ENCODE results near the gene ZNF318.
"Not testable (repeated sequence)": the region's sequence is repeated elsewhere in the genome, so short reads cannot be mapped to it uniquely, and the experiment has no call there.

GRCh38 chr6:43351951-43352350 is 17.5 kb downstream of the ZNF318 start:
- TF ChIP-seq CTCF (IDR thresholded peaks at IDR 0.05; ENCODE audit: insufficient read depth, low read length, poor library complexity, severe bottlenecking); EZH2phosphoT487 (conservative IDR thresholded peaks at IDR 0.05; ENCODE audit: low read length): not testable (repeated sequence)
